ENCODE data around the gene GARIN5B.

Gene GARIN5B

GRCh38 chr19:55387736-55388497, 24.9 kb upstream of the GARIN5B start:
- DNase-seq = no peak

GRCh38 chr19:55386493-55386971, 23.5 kb upstream of the GARIN5B start:
- DNase-seq = no peak

- DNase-seq = peak; percentile 90 to 97 (median 94)
These were observed 22.8 kb upstream of the GARIN5B start, which contains the start of gene RPL28 for GRCh38 chr19:55385724-55386492. Gene RPL28 (plus strand): TSS chr19:55385932. CDS start chr19:55386358, 426 bp downstream.

- DNase-seq = peak; percentile 85 to 91 (median 88)
These were observed 22.1 kb upstream of the GARIN5B start for GRCh38 chr19:55384920-55385723.

- no peak for DNase-seq
These were observed 21.3 kb upstream of the GARIN5B start, which contains the start of gene TMEM238 for GRCh38 chr19:55384131-55384919. Gene TMEM238 (minus strand): TSS chr19:55384292. CDS start chr19:55384259, 33 bp downstream.

- no peak for DNase-seq
These were observed 20.4 kb upstream of the GARIN5B start for GRCh38 chr19:55383279-55384130.

GRCh38 chr19:55382522-55383054, 19.5 kb upstream of the GARIN5B start:
- no peak for DNase-seq

GRCh38 chr19:55382013-55382412, 19.0 kb upstream of the GARIN5B start:
- no peak for DNase-seq

- DNase-seq = no peak
These were observed 16.1 kb upstream of the GARIN5B start for GRCh38 chr19:55379174-55379573.

- DNase-seq = no peak
These were observed 14.5 kb upstream of the GARIN5B start for GRCh38 chr19:55377356-55378131.

GRCh38 chr19:55376241-55376933, 13.3 kb upstream of the GARIN5B start, which contains the start of gene TMEM190:
Gene TMEM190 (plus strand): TSS chr19:55376826. CDS start chr19:55376854, 28 bp downstream.
- DNase-seq = no peak

GRCh38 chr19:55373993-55374757, 11.1 kb upstream of the GARIN5B start:
- no peak for DNase-seq

GRCh38 chr19:55373306-55373992, 10.4 kb upstream of the GARIN5B start:
- no peak for DNase-seq

GRCh38 chr19:55372316-55373081, 9.4 kb upstream of the GARIN5B start:
- no peak for DNase-seq

- no peak for DNase-seq
These were observed 7.4 kb upstream of the GARIN5B start, which contains the start of gene IL11 for GRCh38 chr19:55370305-55370988. Gene IL11 (minus strand): TSS chr19:55370463. CDS start chr19:55370310, 153 bp downstream.

GRCh38 chr19:55369653-55370304, 6.7 kb upstream of the GARIN5B start:
- DNase-seq = no peak
